HG03064 (cell line): ENCODE measurements around the gene PROZ.

Experiments
- ATAC-seq: cut with Tn5 transposase; IDR thresholded peaks from one replicate; pipeline ENCODE4 v1.9.1; 2021; ENCODE audit warnings: low read depth; ENCODE audit not compliant: unreplicated experiment

PROZ gene

DNA sequence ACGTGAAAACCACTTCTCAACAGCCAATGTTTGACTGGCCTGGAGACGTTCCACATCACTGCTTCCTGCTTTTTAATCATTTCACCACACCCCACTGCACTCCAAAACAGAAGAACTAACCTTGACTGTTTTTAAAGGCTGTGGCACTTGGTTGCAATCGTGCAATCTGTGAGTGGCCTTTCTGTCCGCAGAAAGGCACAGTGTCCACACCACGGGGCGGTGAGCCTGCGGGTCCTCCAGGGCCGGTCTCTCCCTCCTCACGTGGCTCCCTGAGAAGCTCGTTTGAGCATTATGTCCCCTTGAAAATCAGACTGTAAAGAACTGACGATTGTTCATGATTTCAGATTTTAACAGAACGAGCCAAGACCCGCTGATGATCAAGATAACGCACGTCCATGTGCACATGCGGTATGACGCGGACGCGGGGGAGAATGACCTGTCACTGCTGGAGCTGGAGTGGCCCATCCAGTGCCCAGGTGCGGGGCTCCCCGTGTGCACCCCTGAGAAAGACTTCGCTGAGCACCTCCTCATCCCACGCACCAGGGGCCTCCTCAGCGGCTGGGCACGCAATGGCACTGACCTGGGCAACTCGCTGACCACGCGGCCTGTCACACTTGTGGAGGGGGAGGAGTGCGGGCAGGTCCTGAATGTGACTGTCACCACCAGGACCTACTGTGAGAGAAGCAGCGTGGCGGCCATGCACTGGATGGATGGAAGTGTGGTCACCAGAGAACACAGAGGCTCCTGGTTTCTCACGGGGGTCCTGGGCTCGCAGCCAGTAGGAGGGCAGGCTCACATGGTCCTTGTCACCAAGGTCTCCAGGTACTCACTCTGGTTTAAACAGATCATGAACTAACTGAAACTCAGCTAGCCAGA, 13.0 kb downstream of the PROZ start:
- ATAC-seq = no peak

DNA sequence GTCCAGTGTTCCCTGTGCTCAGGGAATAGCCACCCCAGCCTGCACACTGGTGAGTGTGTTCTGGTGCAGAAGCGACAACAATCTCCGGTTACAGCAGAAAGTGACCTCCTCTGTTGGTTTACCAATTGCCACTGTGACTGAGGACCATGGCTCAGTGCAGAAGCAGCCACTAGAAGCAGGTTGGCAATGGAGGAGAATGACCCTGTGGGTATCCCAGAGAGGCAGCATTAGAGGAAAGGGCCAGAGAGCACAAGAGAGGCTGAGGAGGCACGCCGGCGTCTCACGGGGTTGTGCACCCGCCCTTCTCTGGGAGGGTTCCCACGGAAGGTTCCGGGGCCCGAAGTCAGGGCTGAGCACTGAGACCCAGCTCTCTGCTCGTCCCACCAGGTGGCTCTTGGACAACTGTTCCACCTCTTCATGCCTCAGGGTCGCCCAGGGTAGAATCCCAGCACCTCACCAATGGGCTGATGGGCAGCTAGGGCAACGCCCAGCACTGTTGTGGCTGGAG, 14.0 kb downstream of the PROZ start:
- ATAC-seq = no peak

DNA sequence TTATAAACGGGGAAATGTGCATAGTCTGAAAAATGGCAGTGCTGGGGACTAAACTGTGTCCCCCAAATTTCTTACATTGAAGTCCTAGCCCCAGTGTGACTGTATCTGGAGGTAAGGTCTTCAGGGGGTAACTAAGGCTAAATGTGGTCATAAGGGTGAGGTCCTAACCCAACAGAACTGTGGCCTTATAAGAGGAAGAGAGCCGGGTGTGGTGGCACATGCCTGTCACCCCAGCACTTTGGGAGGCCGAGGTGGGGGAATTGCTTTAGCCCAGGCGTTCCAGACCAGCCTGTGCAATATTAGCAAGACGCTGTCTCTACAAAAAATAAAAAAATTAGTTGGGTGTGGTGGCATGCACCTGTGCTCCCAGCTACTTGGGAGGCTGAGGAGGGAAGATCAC, 17.8 kb downstream of the PROZ start:
- ATAC-seq = no peak

DNA sequence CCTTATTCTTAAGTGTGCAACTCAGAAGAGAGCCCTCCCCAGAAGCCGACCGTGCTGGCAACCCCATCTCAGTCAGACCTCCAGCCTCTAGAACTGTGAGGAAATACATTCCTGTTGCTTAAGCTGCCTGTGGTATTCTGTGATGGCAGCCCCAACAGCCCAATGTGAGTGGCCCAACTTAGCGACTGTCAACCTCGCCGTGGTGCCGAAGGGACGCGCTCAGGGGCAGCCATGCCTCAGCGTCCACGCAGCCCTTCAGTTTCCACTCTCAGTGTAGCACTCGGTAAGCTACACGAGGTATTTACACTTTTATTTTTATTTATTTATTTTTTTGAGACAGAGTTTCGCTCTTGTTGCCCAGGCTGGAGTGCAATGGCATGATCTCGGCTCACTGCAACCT, 18.4 kb downstream of the PROZ start:
- ATAC-seq = no peak

DNA sequence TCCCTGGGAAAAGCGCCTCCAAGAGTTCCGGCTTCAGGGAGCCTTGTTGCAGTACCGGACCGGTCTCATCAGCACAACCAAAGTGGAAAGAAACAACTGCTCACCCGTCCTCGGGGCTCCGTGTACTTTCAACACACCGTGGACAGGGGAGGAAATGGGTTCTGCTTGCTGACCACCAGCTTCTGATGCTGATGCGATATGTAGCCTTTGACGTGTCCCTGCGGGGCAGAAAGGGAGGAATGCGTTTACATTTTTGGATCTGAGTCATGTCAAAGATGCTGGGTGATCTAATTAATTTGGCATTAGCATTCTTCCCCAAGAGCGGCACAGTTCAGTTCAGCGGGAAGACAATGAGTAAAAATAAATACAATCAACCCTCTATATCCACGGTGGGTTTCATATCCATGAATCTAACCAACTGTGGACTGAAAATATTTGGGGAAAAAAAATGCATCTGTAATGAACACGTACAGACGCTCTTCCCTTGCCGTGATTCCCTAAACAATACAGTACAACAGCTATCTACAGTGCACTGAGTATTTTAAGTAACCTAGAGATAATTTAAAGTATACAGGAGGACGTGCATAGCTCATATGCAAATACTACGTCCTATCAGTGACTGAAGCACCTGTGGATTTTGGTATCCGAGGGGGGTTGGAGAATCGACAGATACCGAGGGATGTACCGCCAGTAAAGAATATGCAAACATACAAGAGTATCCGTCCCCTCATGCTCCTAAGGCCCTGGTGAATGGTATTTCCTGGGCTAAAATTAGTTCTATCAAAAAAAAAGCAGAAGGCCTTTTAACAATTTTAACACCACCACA, 19.8 kb downstream of the PROZ start:
- ATAC-seq = no peak

DNA sequence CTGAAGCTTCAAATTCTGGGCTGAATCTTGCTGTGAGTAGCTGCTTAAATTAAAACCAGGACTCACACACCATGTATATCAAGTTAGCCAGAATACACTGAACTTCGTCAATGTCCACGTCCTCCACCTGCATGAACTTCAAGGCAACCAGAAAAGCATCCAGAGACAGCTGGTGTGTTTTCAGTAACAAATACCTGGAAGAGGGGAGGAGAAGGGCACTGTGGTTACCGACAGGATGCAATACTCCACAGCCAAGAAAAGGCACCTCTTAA, 20.4 kb downstream of the PROZ start:
- no peak for ATAC-seq

DNA sequence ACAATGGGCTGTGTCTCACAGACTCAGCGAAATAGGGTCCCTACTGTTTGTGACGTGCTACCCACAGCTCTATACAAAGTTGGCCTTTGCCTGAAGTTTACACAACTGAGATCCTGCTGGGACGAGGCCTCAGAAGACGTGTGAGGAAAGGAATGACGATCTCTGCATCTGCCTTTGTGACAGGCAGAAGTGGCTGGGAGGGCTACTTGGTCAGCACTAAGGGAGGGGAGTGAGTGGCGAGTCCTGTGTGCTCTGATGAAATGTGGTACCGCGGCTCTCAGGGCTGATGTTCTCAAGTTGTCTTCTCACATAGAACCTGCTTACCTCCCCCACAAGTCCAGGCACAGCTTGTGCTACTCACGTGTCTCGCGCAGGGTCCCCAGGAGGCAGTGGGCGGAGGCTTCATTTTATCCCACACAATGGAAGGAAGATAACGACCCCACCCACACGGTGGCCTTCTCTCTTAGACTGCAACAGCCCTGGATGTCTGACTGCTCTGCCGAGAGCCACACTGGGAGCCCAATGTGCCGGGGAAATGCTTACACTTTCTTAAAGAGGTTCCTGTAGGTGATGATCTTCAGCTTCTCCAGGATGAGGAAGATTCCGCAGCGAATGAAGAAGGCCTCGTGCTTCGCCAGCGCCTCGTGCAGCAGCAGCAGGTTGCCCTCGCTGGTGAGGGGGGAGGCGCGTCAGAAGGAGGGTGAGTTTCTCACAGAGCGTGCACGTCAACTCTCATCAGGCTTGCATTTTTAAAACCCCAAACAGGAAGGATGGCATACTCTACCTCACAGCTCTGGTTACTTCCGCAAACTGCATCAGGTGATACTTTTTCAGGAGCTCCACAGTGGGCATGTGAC, 21.2 kb downstream of the PROZ start:
- ATAC-seq = no peak

DNA sequence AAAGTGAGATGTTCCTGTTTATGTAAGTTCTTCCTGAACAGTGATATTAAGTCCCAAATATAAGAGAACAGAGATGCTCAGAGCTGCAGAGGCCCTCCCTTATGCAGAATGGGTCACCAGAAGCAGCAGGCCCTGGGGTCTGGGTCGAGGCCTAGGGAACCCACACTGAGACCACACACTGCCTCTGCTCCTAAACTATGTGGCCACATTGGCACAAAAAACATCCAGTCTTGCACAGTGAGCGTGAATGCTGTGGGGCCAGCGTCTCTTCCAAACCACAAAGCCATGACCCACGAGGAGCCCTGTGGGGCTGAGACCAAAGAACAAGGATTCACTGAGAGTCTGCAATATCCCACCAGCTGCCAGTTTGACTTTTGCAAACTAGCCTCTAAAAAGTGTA, 23.6 kb downstream of the PROZ start:
- ATAC-seq = no peak

DNA sequence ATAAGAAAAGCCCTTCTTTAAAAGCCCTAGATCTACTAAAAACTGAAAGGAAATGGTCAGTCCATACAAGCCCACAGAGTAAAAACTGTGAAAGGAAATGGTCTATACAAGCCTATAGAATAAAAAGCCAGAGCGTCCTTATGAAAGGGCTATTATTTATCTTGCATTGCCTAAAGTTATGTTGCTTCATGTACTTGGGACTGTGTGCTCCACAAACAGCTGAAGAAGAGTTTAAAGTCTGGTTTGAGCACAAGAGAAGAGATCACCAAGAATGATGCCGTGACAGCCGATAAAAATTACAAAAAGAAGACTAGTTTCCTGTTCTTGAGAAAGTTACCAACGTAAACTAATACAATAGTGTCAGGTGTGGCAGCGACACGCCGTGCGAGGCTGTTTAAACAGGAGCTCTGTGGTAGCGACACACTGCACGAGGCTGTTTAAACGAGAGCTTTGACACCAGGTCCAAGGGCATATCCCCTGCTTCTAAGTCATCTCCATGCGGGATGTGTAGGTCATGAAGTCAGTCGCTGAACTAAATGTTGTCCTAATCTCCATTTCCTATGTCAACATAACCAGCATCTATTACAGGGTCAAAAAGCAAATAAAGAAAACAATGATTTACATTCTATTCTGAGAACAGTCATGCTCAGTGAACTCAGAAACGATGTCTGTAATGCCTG, 25.1 kb downstream of the PROZ start:
- ATAC-seq = no peak

DNA sequence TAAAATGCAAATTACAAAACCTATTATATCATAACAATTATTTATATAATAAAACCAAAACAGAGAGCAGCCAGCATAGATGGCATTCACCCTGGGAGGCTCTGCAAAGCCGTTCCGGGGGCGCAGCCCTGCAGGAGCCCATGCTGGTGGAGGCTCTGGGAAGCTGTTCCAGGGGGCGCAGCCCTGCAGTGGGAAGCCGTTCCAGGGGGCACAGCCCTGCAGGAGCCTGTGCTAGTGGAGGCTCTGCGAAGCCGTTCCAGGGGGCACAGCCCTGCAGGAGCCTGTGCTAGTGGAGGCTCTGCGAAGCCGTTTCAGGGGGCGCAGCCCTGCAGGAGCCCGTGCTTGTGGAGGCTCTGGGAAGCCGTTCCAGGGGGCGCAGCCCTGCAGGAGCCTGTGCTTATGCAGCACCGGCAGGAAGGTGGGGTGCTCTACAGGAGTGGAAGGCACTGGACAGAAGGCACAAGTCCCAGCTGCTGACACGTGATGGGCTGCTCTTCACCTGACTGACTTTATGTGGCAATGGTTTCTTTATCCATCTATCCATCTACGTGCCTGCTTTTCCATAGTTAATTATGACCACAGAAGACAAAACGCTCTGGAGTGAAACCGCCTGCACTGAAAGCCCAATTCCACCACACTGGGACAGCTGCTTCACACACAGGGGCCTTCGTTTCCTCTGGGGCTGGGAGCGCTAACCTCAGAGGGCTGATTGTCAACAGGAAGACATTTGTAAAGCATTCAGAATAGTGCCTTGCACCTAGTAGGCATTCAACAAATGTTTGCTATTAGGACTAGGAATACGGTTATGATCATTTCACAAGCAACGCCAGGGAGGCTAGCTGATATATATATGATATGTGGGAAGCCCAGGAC, 26.4 kb downstream of the PROZ start:
- no peak for ATAC-seq

DNA sequence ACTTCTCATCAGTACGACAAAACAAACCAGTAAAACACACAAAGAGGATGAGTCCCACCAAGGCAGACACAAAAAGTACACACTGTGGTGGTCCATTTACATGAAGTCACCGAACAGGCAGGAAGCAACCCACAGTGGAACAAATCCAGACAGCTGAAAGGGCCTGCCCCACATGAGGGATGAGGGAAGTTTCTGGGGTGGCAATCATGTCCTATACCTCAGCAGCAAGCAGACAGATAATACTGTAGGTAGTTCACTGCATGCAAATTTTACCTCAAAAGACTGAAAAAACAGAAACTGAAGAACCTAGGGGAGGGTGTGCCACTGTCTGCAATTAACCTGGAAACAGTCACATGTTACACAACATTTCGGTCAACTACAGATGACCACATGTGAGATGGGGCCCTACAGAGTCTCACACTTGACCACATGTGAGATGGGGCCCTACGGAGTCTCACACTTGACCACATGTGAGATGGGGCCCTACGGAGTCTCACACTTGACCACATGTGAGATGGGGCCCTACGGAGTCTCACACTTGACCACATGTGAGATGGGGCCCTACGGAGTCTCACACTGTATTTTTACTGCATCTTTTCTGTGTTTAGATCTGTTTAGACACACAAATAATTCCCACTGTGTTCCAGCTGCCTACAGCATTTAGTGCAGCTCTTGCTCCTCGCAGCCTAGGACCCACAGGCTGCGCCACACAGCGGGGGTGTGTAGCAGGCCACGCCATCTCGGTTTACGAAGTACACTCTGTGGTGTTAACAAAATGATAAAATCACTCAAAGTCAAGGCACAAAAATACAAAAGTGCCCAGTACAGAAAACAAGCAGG, 27.8 kb downstream of the PROZ start:
- ATAC-seq = peak; percentile 97

DNA sequence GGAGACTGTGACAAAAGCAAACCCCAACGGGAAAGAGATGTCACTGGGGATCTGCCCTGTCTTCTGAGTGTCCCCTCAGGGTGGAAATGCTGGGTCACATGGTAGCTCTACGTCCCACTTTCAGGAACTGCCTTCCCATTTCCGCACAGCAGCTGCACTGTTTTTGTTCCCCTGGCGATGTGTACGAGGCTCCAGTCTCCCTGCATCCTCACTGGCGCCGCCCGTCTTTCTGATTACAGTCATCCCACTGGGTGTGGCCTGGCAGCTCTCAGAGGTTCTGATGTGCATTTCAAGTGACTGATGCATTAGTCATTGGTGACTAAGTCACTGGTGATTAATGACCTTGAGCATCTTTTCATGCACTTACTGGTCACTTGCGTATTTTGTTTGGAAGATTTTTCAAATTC, 28.8 kb downstream of the PROZ start:
- ATAC-seq = no peak

DNA sequence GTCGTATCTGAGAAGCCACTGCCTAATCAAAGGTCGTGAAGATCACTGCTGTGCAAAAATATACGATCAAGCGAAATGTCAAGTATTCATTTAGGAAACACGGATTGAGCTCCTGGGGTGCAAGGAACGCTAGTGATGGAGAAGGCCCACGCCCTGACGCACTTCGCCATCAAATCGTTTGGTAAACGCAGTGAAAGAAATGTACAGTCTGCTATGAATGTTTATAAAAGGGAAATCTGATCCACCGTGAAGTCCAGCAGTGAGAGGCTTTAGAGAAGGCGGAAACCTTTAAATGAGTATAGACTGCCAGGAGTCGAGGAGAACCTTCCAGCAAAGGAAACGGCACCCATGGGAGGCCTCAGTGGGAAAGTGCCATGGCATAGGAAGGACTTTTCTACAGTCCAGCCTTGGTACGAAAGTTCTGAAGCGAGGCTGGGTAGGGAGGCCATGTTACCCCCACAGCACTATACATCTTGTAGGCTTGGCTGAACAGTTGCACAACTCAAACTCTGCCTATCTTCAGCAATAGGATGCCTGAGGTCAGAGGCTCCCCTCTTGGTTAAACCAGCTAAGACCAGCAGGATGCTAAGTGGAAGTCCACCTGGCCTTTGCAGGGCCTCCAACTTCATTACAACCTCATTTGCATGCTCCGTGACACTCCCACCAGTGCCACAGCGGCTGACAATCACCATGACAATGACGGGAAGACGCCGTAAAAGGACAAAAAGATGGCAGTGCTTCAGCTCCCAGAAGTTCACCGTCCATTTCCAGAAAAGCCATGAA, 29.6 kb downstream of the PROZ start:
- ATAC-seq = no peak

DNA sequence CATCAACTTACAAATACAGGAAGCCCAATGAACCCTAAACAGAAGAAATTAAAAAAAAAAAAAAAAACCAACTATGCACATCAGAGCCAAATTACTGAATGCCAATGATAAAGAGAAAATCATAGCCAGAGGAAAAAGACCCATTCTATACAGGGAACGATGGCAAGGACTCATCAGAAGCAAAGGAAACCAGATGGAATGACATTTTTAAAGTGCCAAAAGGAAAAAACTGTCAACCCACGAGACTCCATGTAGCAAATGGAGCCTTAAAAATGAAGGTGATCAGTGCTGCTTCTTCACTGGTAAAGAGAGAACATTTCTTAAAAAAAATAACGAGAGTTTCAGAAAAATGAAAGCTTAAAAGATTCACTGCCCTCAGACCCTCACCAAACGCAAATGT, 31.7 kb downstream of the PROZ start:
- ATAC-seq = no peak

DNA sequence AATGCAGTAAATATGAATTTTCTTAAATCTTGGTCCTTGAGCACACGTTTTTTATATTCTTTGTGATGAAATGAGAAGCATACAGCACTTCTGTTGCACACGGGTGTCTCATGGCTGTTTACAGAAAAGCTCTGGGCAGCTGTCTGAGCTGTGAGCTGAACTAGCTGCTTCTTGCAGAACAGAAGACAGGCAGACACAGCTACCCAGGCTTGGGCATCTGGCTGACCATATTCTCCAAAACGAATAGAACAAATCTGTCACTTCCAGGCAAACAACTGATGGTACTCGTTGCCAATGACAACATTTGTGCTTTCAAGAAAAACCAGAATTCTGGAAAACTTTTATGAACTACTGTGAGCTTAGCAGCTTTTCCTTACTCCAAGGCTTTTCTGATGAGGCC, 33.8 kb downstream of the PROZ start:
- no peak for ATAC-seq

DNA sequence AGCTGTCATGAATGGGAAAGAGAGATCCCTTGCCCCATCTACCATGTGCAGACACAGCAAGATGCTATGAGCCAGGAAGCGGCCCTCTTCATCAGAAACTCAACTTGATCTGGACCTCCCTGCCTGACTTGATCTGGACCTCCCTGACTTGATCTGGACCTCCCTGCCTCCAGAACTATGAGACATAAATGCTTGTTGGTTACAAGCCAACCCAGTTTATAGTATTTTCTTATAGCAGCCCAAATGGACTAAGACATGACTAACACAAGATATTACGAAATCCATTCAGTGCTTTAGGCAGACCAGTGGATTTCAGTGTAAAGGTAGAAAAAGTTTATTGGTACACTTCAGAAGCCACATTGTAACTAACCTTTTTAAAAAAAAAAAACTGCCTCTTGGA, 34.5 kb downstream of the PROZ start:
- no peak for ATAC-seq

DNA sequence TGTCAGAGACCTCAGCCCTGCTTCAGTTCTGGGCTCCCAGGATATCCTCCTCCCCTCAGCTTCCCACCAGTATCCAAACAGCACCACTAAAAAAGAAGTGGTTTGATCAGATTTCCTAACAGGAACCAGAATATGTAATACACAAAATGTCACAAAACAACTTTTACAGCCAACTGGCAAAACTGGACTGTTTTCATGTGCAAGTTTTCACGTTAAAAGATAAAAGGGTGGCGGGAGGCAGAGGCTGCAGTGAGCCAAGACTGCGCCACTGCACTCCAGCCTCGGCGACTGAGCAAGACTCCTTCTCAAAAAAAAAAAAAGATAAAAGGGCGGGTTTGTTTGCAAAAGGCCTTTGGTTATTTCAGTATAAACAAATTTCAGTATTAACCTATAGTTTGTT, 36.9 kb downstream of the PROZ start:
- no peak for ATAC-seq
